AG09309 (cell line): ENCODE results near the gene LMF1.

Experiments
- DNase-seq: peaks from one replicate; pipeline ENCODE4 v3.0.0-alpha.2; 2010; ENCODE audit warnings: low read depth
- H3K4me3 ChIP-seq: 2 replicates; pipeline ENCODE4 v1.5.1; 2011; ENCODE audit warnings: mild to moderate bottlenecking, low read depth, low read length, moderate library complexity; ENCODE audit not compliant: control insufficient read depth
- TF ChIP-seq, protein P1 (sequence below): IDR thresholded peaks from 2 replicates; pipeline ENCODE4 v1.5.1; 2011; ENCODE audit warnings: mild to moderate bottlenecking, low read depth, low read length, inconsistent platforms; ENCODE audit not compliant: insufficient read depth, control insufficient read depth; ENCODE audit errors: missing control alignments

LMF1 gene

DNA sequence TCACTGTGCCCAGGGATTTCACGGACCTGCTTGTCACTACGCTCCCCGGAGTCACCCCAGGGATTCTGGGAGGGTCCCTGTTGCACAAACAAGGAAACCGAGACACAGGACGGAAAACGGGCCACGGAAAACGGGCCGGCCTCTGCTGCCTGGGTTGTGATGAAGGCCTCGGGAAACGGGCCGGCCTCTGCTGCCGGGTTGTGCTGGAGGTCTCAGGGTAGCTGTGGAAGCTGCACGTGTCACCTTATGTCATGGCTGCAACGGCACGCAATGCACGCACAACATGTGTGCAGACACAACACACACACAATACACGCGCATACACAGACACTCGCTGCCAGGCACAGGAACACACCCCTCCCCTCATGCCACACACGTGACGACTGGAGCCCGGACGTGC, 143.3 kb downstream of the LMF1 start:
- no peak overlapping the region for H3K4me3 ChIP-seq
- no peak for DNase-seq
- TF ChIP-seq, protein P1, sequence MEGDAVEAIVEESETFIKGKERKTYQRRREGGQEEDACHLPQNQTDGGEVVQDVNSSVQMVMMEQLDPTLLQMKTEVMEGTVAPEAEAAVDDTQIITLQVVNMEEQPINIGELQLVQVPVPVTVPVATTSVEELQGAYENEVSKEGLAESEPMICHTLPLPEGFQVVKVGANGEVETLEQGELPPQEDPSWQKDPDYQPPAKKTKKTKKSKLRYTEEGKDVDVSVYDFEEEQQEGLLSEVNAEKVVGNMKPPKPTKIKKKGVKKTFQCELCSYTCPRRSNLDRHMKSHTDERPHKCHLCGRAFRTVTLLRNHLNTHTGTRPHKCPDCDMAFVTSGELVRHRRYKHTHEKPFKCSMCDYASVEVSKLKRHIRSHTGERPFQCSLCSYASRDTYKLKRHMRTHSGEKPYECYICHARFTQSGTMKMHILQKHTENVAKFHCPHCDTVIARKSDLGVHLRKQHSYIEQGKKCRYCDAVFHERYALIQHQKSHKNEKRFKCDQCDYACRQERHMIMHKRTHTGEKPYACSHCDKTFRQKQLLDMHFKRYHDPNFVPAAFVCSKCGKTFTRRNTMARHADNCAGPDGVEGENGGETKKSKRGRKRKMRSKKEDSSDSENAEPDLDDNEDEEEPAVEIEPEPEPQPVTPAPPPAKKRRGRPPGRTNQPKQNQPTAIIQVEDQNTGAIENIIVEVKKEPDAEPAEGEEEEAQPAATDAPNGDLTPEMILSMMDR, result no peak

DNA sequence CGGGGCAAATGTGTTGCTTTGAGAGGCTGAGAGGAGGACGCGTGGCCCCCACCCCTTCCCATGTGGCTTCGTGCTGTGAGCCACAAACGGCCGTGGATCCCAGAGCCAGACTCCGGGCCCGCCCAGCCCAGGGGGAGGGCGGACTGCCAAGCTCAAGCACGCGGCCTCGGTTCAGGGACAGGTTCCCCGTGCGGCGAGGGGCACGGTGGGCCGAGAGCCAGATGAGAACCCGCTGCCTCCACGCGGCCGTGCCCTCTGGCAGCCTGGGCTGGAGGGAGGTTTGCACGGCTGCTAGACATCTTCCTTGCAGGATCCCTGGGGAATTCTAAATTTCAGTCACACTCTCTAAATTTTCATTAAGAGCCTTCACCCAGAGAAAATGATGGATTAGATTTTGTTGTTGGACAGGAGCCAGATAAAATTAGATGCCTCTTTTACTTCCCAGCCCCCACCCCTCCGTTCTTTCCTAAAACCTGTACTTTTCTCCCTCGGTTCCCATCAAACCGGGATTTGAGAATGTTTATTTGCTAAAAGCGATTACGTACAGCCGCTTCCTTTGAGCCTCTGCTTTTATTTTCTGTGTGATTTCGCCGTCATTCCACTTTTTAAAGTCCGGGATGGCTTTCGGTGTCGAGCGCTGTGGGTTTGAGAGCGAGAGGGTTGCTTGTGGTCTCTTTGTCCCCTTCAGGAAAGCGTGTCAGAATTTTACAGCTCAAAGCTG, 145.3 kb downstream of the LMF1 start:
- H3K4me3 ChIP-seq, result peak overlapping the region; percentile 14
- TF ChIP-seq, protein P1, result no peak
- no peak for DNase-seq

- DNase-seq, result no peak
- H3K4me3 ChIP-seq, result no peak overlapping the region
- TF ChIP-seq, protein P1, result no peak
Observed at GRCh38 chr16:824601-825000, 146.2 kb downstream of the LMF1 start.

- TF ChIP-seq, protein P1, result no peak
- no peak overlapping the region for H3K4me3 ChIP-seq
- DNase-seq, result no peak
Observed at GRCh38 chr16:824194-824593, 146.6 kb downstream of the LMF1 start.

DNA sequence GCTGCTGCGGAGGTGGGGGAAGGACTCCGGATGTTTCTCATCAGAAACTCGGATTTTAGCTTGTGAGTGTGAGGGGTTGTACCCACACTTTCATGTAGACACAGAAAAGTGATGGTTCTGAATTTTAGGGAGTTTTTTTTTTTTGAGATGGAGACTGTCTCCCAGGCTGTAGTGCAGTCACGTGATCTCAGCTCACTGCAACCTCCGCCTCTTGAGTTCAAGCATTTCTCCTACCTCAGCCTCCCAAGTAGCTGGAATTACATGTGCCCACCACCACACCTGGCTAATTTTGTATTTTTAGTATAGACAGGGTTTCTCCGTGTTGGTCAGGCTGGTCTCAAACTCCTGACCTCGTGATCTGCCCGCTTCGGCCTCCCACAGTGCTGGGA, 147.9 kb downstream of the LMF1 start:
- no peak overlapping the region for H3K4me3 ChIP-seq
- DNase-seq, result no peak
- TF ChIP-seq, protein P1, result no peak

GRCh38 chr16:822174-822908, 148.4 kb downstream of the LMF1 start:
- no peak for DNase-seq
- no peak overlapping the region for H3K4me3 ChIP-seq
- TF ChIP-seq, protein P1, result no peak

DNA sequence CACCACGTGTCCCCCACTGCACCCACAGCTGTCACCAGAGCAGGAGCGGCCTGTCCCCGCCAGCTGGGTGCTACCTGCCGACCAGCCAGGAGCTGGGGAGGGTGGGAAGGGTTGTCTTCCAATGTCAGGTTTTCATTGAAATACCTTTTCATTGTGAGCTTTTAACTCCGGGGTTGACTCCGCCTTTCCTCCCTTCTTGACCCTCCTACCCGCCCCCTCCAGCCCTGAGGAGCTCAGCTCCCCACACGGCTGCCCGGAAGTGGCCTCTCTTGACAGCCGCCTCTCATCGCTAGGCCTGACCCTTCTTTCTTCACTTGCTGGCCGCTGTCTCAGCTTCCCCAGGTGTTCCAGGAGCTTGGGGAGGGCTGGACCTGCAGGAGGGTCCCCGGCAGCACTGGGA, 149.0 kb downstream of the LMF1 start:
- H3K4me3 ChIP-seq, result no peak overlapping the region
- no peak for DNase-seq
- TF ChIP-seq, protein P1, result no peak
